ELR (cell line): ENCODE results near the gene GPSM1.
A peak's percentile ranks its signal among the peaks of the same experiment; 100 is the strongest.
"Not testable (repeated sequence)": the region's sequence is repeated elsewhere in the genome, so short reads cannot be mapped to it uniquely, and the experiment has no call there.

Experiments
- DNase-seq: peaks from one replicate; pipeline ENCODE4 v3.0.0-alpha.2; 2015; ENCODE audit warnings: low read depth

The GPSM1 gene

GRCh38 chr9:136395345-136396218, 68.2 kb downstream of the GPSM1 start:
- no peak for DNase-seq

- no peak for DNase-seq
Observed at GRCh38 chr9:136396219-136396515, 68.8 kb downstream of the GPSM1 start.

GRCh38 chr9:136397643-136398042, 70.3 kb downstream of the GPSM1 start:
- no peak for DNase-seq

- no peak for DNase-seq
Observed at GRCh38 chr9:136398286-136398685, 70.9 kb downstream of the GPSM1 start.

GRCh38 chr9:136399176-136400037, 72.1 kb downstream of the GPSM1 start:
- DNase-seq: peak; percentile 47

- DNase-seq: peak; percentile 89
Observed at GRCh38 chr9:136400038-136400834, 72.9 kb downstream of the GPSM1 start, which contains the start of gene SNAPC4. SNAPC4 (minus strand) TSS chr9:136400170; CDS start chr9:136398428, 1,742 bp downstream.

- peak; percentile 59 for DNase-seq
Observed at GRCh38 chr9:136401173-136401922, 74.0 kb downstream of the GPSM1 start.

- DNase-seq: no peak
Observed at GRCh38 chr9:136402067-136402466, 74.7 kb downstream of the GPSM1 start.

GRCh38 chr9:136403538-136403914, 76.2 kb downstream of the GPSM1 start:
- DNase-seq: no peak

GRCh38 chr9:136403915-136404800, 76.8 kb downstream of the GPSM1 start:
- DNase-seq: no peak

- DNase-seq: no peak
Observed at GRCh38 chr9:136404801-136405136, 77.4 kb downstream of the GPSM1 start.

GRCh38 chr9:136405481-136405880, 78.1 kb downstream of the GPSM1 start:
- DNase-seq: no peak

- DNase-seq: not testable (repeated sequence)
Observed at GRCh38 chr9:136405904-136406303, 78.6 kb downstream of the GPSM1 start.

GRCh38 chr9:136407061-136407460, 79.7 kb downstream of the GPSM1 start:
- not testable (repeated sequence) for DNase-seq

GRCh38 chr9:136407911-136408310, 80.6 kb downstream of the GPSM1 start:
- DNase-seq: no peak
